Hematopoietic multipotent progenitor cell treated with erythropoietin and hydrocortisone succinate and interleukin-3 and kit ligand, for 8 days (in vitro differentiated cells): ENCODE data around the gene PROSER3.
"Not testable (repeated sequence)": the region's sequence is repeated elsewhere in the genome, so short reads cannot be mapped to it uniquely, and the experiment has no call there.

Source experiments
- DNase-seq: peaks from one replicate; pipeline ENCODE4 v3.0.0-alpha.2; 2015

Gene PROSER3

DNA sequence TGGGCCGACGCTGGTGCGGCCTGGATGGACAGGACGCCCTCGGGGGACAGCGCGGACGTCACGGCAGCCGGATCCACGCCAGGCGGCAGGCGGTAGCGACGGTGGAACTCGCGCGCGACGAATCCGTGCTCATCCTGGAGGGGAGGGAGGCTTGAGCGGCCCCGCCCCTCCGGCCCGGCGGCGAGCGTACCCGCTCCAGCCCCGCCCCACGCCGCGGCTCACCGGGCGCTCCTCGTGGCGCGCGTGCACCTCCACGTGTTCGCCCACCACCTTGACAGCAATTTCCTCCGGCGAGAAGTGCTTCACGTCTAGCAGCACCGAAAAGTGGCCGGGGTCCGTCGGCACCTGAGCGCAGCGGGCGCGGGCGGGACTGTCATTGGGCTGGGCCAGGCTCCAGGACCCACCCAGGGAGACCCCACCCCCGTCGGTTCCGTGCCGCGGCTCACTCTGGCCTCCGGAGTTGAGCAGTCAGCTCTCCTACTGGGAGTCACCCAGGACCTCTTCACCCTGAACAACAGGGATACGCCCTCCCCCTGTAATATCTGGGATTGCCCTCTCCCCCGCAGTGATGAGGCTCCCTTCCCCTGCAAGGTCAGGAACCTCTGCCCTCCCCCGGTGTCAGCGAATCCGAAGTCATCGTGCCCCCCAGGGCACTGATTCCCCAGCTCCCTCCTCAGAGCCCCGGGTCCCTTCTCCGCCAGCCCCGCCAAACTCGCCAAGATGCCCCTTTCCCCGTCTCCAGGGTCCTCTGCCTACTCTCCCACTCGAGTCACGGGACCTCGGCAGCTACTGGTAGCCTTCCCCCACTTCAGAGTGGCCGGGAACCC lies 2.2 kb upstream of the PROSER3 start:
- peak; percentile 50 for DNase-seq

DNA sequence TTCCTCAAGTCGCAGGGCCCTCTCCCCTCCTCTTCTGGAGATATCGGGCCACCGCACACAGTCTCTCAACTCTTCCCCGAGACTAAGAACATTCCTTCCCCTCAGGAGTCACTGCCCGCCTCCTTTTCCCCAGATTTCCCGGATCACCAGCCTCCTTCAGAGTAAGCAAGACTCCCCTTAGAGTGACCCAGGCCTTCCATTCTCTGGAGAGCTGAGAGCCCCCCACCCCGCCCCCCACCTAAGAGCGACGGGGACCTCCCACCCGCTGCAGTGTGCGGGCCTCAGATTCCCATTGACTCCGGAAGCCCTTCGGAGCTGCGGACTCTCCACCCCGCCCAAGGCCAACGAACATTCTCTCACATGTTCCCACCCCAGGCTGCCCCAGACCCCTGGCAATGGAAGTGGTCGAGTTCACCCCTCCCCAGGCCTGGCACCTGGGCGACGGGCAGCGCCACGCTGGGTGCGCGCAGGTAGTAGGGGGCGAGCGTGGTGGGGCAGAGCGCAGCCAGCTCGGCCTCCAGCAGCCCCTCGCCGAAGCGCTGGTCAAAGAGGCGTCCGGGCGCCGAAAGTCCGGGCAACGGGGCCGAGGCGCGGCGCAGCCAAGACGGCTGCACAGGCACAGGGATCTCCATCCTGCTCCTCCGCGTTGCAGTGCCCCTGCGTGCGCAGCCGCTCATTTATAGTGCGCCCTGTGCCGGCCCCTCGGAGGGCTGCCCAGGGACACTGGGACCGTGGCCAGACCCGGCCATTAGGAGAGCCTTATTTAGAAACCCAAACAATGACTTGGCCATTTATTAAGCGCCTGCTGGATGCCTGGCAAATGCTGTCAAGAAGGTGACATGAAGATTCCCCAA lies 1.4 kb upstream of the PROSER3 start, which contains the start of gene HSPB6:
Gene HSPB6 (minus strand): TSS at position 653 of the 854 bp plus-strand sequence. CDS start 21 bp downstream, at position 632.
- DNase-seq = peak; percentile 21

DNA sequence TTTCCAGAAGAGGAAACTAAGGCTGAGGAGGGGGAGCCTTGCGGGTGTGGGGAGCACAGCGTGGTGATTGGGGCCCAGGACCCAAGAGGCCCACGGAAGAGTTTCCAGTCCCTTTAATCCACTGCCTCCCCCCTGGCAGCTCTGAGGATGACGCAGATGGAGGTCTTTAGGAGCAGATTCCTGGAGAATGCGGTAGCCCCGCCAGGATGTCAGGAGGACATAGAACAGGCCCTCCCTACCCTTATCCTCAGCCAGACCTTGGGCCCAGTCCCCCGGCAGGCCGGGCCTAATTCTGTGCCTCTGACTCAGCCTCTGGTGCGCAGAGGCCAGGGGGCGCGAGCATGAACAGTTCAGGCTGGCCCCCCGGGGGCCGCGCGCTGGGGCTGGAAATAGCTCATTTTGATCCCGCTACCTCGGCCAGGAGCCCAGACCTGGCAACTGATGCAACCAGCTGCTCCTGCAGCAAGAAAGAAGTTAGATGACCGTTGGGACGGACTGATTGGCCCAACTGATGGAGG lies 686 bp upstream of the PROSER3 start:
- DNase-seq = no peak

DNA sequence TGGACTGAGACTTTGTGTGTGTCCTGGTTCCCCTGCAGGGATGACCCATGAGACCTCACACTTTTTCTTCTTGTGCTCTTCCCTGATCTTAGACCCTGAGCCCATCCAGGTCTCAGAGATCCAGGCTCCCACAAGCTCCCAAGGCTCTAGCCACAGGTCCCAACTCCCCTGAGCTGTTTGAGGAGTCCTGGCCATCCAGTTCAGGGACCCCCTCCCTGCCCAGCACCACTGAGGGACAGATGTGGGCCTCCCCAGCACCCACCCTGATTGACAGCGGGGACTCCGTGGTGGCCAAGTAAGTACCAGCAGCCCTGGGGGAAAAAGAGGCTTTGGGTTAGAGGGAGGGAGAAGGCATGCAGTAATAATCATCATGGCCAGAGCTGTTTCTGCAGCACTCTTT lies 1.7 kb downstream of the PROSER3 start:
- no peak for DNase-seq

DNA sequence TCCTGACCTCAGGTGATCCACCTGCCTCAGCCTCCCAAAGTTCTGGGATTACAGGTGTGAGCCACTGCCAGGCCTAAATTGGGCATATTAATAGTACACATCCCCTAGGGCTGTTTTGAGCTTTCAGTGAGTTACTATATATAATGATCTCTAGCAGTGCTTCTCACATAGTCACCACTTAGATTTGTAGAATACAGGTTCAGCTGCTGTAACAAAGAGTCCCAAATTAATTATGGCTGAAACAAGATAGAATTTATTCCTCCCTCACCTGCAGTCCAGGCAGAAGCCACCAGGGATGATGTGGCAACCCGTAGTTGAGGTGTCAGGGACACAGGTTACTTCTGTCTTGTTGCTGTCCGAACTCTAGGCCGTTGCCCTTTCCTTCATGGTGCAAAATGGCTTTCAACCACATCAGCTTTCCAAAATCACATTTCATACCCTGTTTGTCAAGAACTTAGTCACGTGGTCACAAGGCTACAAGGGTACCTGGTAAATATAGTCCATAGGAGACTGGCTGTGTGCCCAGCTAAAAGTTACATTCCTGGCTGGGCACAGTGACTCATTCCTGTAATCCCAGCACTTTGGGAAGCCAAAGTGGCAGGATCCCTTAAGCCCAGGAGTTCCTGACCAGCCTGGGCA lies 2.9 kb downstream of the PROSER3 start:
- DNase-seq = no peak

DNA sequence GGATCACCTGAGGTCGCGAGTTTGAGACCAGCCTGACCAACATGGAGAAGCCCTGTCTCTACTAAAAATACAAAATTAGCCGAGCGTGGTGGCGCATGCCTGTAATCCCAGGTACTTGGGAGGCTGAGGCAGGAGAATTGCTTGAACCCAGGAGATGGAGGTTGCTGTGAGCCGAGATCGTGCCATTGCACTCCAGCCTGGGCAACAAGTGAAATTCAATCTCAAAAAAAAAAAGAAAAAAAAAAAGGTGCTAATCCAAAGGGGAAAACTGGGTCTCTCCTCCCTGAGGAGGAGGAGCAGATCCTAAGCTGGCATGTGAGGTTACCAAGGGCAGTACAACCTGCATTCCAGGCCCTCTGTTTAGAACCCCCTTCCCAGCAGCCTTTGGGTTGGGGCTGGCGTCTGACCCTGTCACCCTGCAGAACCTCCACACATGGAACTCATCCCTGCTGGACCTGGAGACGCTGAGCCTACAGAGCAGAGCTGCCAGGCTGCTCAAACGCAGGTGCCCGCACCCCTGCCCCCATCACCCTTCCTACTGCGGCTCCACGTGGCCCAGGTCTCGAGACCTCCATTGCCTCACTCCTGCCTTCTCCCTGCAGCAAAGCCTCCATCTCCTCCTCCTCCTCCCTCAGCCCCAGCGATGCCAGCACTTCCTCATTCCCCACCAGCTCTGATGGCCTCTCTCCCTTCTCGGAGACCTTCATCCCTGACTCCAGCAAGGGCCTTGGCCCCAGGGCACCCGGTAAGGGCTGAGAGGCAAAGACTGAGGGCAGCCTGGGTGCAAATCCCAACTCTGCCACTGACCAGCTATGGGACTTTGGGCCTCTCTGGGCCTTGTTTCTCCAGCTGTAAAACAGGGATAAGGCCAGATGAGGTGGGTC lies 6.7 kb downstream of the PROSER3 start:
- no peak for DNase-seq

DNA sequence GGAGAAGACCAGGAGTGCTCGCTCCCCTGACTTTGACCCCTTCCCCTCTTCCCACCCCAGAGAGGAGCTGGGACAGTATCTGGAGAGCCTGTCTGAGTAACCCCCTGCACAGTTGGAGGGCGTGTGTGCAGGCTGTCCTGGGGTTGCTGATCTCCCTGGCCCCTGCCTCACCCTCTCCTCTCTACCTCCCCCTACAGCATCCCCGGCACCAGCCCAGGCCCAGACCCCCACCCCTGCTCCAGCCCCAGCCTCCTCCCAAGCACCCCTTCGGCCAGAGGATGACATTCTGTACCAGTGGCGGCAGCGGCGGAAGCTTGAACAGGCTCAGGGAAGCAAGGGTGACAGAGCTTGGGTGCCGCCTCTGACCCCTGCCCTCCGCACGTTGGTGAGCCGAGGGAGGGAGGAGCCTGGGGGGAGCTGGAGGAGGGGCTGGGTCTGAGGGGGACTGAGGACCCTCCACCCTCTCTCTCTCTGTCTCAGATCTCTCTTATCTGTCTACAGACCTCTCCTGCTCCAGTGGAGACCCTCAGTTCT lies 8.7 kb downstream of the PROSER3 start:
- no peak for DNase-seq

DNA sequence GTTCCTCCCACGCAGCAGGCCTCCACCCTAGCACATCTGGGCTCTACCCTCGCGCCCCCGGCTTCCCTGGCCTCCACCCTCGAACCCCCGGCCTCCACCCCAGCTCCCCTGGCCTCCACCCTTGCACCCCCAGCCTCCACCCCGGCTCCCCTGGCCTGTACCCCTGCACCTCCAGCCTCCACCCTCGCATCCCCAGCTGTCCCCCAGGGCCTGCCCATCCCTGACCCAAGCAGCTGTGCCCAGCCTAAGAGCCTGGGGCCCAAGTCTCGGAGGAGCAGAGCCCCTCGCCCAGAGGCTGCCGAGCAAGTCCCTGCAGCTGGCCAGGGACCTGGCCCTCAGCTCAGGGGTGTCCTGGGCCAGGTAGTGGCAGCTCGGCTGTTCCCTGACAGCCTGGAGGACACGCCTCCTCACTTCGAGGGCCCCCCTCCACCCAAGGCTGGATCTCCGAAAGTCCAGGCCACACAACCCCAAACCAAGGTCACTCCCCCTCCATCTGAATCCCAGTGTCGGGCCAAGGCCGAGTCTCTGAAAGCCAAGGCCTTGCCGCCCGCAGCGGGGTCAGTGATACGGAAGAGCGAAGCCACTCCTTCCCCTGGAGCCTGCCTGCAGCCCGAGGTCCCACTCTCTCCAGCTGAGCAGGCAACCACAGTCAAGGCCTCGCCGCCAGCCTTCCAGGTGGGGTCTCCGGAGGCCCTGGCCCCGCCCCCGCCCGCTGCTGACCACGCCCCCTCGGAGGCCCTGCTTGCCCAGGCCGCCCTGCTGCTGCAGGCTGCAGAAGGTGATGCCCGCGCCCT lies 9.5 kb downstream of the PROSER3 start:
- DNase-seq = no peak

DNA sequence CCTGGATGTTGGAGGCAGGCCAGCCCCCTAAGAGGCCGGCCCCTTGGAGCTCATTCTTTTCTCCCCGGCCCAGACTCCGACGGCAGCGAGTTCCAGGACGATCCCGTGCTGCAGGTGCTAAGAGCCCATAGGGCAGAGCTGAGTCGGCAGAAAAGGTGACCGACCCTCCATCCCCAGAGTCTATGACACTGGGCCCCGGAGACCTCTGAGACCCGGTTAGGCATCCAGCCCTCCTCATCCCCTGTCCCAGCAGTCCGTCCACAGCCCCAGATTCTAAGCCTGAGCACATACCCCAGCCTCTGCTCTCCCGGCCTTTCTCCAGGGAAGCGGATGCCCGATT lies 10.1 kb downstream of the PROSER3 start:
- DNase-seq = no peak

DNA sequence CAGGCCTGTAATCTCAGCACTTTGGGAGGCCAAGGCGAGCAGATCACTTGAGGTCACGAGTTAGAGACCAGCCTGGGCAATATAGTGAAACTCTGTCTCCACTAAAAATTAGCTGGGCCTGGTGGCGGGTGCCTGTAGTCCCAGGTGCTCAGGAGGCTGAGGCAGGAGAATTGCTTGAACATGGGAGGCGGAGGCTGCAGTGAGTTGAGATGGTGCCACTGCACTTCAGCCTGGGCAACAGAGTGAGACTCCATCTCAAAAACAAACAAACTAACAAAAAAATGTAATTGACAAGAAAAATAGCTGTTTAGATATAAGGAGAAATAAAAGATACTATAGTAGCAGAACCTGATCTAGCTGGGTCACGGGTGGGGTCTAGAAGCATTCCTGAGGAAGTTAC lies 14.4 kb downstream of the PROSER3 start:
- DNase-seq = not testable (repeated sequence)

DNA sequence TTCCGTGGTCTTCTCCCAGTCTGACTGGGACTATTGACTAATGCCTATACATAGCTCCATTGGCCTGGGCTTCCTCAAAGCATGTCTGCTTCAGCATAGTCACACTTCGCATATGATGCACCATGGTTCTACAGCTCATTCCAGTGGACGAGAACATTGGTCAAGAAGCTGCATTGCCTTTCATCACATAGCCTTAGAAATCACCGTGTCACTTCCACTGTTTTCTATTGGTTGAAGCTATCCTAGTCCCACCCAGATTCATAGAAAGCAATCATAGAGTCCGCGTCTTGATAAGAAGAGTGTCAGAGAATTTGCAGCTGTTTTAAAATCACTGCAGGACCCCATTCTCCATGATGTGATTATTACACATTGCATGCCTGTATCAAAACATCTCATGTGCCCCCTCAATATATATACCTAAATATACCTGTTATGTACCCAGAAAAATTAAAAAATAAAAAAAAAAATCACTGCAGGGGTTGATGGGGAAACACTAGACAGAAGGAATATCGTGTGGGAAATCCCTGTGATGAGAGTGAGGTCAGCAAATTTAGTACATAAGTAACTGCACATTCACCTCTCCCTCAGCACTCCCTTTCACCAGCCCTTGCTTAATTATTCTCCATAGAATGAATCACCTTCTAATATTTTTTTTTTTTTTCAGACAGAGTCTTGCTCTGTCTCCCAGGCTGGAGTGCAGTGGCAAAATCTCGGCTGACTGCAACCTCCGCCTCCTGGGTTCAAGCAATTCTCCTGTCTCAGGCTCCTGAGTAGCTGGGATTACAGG lies 15.2 kb downstream of the PROSER3 start:
- peak; percentile 8 for DNase-seq

DNA sequence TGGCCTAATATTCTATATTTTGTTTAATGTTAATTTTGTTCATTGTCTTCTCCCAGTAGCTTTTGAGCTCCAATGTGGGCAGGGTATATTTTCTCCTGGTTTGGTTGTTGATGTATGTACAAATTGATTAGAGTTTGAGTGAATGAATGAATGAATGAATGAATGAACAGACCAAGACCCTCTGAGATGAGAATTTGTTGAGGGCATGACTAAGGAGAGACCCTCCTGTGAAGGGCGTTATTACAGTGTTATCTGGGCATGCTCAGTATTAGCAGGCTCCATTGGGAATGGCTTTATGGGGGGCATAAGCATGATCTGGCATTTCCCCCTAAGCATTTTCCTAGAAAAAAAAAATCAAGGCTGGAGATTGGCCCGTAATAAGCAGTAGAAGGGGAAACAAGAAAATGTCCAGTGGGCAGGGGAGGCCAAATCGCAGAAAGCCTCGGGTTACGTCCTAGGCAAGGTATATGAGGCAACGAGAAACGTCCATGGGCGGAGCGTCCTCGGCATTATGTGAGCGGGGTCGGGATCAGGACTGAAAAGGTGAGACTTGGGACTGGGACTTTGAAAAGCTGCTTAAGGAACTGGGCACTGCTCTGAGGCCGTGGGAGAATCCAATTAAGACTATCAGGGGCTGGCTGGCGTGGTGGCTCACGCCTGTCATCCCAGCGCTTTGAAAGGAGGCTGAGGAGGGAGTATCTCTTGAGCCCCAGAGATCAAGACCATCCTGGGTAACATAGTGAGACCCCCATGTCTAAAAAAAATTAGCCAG lies 16.5 kb downstream of the PROSER3 start:
- DNase-seq = no peak

DNA sequence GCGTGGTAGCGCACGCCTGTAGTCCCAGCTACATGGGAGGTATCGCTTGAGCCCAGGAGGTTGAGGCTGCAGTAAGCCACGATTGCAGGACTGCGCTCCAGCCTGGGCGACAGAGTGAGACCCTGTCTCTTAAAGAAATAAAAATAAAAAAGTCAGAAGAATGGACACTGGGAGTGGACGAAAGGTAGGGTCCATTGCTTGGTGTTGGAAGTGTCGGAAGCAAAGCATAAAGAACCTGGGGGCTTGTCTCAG lies 17.0 kb downstream of the PROSER3 start:
- no peak for DNase-seq

DNA sequence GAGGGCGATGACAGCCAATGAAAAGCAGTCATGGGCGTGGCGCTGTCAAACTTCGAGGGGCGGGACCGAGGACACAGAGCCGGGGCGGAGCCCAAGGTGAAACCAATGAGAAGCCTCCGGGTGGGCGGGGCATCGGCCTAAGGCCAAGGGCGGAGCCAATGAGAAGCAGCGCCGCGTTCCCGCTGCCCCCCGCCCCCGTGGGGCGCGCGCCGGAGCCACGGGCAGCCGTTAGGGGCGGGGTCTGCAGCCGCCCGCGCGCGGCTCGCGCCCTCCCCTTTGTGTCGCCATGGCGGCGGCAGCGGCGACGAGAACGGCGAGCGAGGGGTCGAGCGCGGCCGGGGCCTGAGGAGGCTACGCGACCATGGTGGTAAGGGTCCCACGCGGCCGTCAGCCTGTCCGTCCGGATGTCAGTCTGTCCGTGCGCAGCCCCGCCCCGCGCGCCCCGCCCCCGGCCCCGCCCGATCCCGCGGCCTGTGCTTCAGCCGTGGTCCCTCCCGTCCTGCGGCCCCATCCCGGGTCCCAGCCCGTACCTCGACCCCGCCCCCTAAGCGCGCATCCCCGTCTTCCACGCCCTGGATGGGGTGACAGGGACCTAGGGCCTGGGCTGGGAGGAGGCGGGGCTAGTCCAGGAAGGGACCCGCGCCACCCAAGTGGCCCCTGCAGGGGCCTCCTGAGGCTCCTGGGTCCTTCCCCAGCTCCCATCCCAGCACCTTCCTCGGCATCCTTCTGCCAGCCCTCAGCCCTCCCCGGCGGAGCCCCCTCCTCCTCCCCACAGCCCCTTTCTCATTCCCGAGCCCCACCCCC lies 17.5 kb downstream of the PROSER3 start, which contains the start of gene ARHGAP33:
Gene ARHGAP33 (plus strand): TSS at position 267 of the 804 bp plus-strand sequence. CDS start 95 bp downstream, at position 362.
- DNase-seq = peak; percentile 99

DNA sequence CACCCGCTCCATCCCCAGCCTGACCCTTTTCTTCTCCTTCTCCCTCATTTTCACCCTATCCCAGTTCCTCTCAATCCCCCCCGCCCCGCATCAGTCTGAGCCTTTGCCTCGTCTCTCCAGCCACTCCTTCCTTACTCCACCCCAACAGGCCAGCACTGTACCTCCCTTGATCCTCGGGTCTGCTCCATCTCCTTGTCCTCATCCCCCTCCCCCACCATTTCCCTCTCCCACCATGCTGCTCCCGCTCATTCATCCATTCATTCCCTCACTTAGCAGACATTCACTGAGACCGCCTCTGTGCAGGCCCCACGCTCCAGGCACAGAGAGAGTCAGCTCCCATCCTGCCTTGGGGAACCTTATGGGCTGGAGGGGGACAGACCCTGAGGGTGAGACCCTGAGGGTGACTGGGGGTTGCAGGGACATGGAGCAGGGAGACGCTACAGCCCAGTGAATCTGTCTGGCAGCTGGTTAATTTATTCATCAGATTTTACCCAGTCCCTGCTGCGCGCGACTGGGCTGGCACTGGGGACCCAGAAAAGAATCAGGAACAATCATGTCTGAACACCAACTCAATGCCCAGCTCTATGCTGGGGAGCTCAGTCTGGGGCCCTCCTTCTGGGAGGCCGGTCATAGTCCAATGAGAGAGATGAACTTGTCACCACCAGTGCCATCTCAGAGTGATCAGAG lies 18.3 kb downstream of the PROSER3 start:
- DNase-seq = no peak

DNA sequence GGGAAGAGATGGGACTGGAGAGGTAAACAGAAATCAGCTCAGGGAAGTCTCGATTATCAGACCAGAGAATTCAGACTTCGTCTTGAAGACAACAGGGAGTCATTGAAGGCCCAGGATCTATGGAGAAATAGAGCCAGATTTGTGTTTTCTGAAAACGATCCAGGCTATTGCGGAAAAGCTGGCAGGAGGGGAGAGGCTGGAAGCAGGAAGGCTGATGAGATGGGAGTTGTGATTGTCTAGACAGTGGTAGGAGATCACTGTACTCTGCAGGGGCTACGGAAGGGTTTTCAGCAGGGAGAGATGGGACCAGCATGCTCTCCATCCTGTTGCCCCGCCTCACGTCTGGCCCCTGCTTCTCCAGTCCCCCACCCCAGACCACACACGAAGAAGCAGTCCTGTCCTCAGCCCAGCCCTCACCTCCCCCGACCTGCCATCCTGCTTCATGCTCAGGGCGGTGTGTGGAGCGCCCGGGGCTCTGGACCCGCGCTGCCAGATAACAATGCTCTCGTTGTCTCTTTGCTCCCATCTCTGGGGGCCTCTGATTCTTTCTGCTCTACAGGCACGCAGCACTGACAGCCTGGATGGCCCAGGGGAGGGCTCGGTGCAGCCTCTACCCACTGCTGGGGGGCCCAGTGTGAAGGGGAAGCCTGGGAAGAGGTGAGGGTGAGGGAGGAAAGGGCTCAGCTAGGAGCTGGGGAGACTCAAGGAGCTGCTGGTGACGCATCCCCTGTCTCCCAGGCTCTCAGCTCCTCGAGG lies 19.3 kb downstream of the PROSER3 start:
- DNase-seq = no peak

DNA sequence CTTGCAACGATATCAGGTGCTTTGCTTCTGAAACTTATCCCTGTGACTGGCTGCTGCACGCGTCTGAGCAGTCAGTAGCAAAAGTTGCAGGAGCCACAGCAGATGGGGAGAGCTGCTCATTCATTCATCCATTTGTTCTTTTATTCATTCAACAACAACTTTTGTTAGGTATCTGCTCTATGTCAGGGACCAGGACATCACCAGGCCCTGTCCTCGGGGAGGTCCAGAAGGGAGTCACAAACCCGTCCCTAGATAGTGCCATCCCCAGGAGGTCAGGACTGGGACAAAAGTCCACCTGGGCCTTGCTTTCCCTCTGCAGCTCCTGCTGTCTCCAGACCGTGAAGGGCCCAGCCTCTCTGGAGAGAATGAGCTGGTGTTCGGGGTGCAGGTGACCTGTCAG lies 20.0 kb downstream of the PROSER3 start:
- no peak for DNase-seq
